MM.1S (cell line): ENCODE data around the gene RAB35.

Experiments
- DNase-seq: peaks from one replicate; pipeline ENCODE4 v3.0.0-alpha.2; 2015
- H2AFZ ChIP-seq: fragments of 300-600 bp; sonication (generic); 2 replicates; pipeline ENCODE4 v1.6.0; 2016; ENCODE audit warnings: antibody characterized with exemption, low read length
- H3F3A ChIP-seq: fragments of 300-600 bp; sonication (generic); 2 replicates; pipeline ENCODE4 v1.6.1; 2016; ENCODE audit warnings: mild to moderate bottlenecking, antibody characterized with exemption, low read length, moderate library complexity, mixed read lengths; ENCODE audit not compliant: insufficient read depth
- H3K27ac ChIP-seq: fragments of 300-600 bp; sonication (generic); 2 replicates; pipeline ENCODE4 v1.5.1; 2016; ENCODE audit warnings: mild to moderate bottlenecking, low read length
- H3K27me3 ChIP-seq: fragments of 300-600 bp; sonication (generic); replicated peaks from 2 replicates; pipeline ENCODE4 v1.6.0; 2016; ENCODE audit warnings: low read length; ENCODE audit not compliant: insufficient read depth
- H3K36me3 ChIP-seq: fragments of 300-600 bp; sonication (generic); replicated peaks from 2 replicates; pipeline ENCODE4 v1.6.1; 2016; ENCODE audit warnings: mild to moderate bottlenecking, low read length, mixed read lengths; ENCODE audit not compliant: insufficient read depth
- H3K4me1 ChIP-seq: fragments of 300-600 bp; sonication (generic); 2 replicates; pipeline ENCODE4 v1.6.1; 2016; ENCODE audit warnings: low read length, mixed read lengths
- H3K4me2 ChIP-seq: fragments of 300-600 bp; sonication (generic); 2 replicates; pipeline ENCODE4 v1.6.0; 2016; ENCODE audit warnings: low read depth, low read length
- H3K4me3 ChIP-seq: fragments of 300-600 bp; sonication (generic); 2 replicates; pipeline ENCODE4 v1.5.1; 2016; ENCODE audit warnings: low read length, mixed read lengths
- H3K79me2 ChIP-seq: fragments of 300-600 bp; sonication (generic); 2 replicates; pipeline ENCODE4 v1.6.1; 2016; ENCODE audit warnings: mixed run types, low read length, mixed read lengths
- H3K9ac ChIP-seq: fragments of 300-600 bp; sonication (generic); 2 replicates; pipeline ENCODE4 v1.6.1; 2016; ENCODE audit warnings: low read length, mixed read lengths
- H3K9me2 ChIP-seq: fragments of 300-600 bp; sonication (generic); replicated peaks from 2 replicates; pipeline ENCODE4 v1.6.1; 2016; ENCODE audit warnings: mild to moderate bottlenecking, low read length, mixed read lengths; ENCODE audit not compliant: insufficient read depth
- H3K9me3 ChIP-seq: fragments of 300-600 bp; sonication (generic); replicated peaks from 2 replicates; pipeline ENCODE4 v1.6.1; 2016; ENCODE audit warnings: mild to moderate bottlenecking, low read length, mixed read lengths; ENCODE audit not compliant: insufficient read depth
- H4K20me1 ChIP-seq: fragments of 300-600 bp; sonication (generic); 2 replicates; pipeline ENCODE4 v1.6.1; 2016; ENCODE audit warnings: mild to moderate bottlenecking, low read length, moderate library complexity, mixed read lengths; ENCODE audit not compliant: insufficient read depth
- EZH2 ChIP-seq: fragments of 300-600 bp; sonication (generic); optimal IDR thresholded peaks from 2 replicates; pipeline ENCODE3; 2017; ENCODE audit warnings: low read depth, mild to moderate bottlenecking, antibody characterized with exemption, low read length, mixed read lengths
- EZH2phosphoT487 ChIP-seq: fragments of 300-600 bp; sonication (generic); IDR thresholded peaks from 2 replicates; pipeline ENCODE4 v1.6.1; 2018; ENCODE audit warnings: antibody characterized with exemption, low read length
- TF ChIP-seq, protein P1 (sequence below): fragments of 300-600 bp; sonication (generic); IDR thresholded peaks from 2 replicates; pipeline ENCODE4 v1.5.1; 2016; ENCODE audit warnings: antibody characterized with exemption, low read length, mixed read lengths

Gene RAB35

GRCh38 chr12:120137833-120138232 is 21.3 kb upstream of the RAB35 start:
- Histone ChIP-seq H3K27me3 (no peaks in the 10 kb centered on the region), H3K36me3 (no peaks in the 10 kb centered on the region), H3K4me2 (no peak overlapping the region), H3K4me1 (peaks cover 22% of the 10 kb centered on the region), H3K79me2 (no peaks in the 10 kb centered on the region; the same call in 1 of the 2 replicates), H2AFZ (no peak overlapping the region), H3K27ac (no peak overlapping the region), H3F3A (peaks cover 21% of the 10 kb centered on the region), H4K20me1 (no peaks in the 10 kb centered on the region; the same call in 1 of the 2 replicates), H3K9me2 (no peaks in the 10 kb centered on the region), H3K4me3 (no peak overlapping the region), H3K9me3 (no peaks in the 10 kb centered on the region), H3K9ac (no peak overlapping the region)
- TF ChIP-seq EZH2, result no peak
- TF ChIP-seq EZH2phosphoT487, result no peak
- TF ChIP-seq, protein P1, sequence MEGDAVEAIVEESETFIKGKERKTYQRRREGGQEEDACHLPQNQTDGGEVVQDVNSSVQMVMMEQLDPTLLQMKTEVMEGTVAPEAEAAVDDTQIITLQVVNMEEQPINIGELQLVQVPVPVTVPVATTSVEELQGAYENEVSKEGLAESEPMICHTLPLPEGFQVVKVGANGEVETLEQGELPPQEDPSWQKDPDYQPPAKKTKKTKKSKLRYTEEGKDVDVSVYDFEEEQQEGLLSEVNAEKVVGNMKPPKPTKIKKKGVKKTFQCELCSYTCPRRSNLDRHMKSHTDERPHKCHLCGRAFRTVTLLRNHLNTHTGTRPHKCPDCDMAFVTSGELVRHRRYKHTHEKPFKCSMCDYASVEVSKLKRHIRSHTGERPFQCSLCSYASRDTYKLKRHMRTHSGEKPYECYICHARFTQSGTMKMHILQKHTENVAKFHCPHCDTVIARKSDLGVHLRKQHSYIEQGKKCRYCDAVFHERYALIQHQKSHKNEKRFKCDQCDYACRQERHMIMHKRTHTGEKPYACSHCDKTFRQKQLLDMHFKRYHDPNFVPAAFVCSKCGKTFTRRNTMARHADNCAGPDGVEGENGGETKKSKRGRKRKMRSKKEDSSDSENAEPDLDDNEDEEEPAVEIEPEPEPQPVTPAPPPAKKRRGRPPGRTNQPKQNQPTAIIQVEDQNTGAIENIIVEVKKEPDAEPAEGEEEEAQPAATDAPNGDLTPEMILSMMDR, result no peak
- no peak for DNase-seq

GRCh38 chr12:120136093-120136770 is 19.7 kb upstream of the RAB35 start:
- Histone ChIP-seq H3K27me3 (no peaks in the 10 kb centered on the region), H3K9me2 (no peaks in the 10 kb centered on the region), H3F3A (peaks cover 23% of the 10 kb centered on the region), H3K4me3 (no peak overlapping the region), H3K4me2 (no peak overlapping the region), H3K9ac (no peak overlapping the region), H4K20me1 (no peaks in the 10 kb centered on the region; the same call in 1 of the 2 replicates), H3K9me3 (no peaks in the 10 kb centered on the region), H3K27ac (no peak overlapping the region), H3K79me2 (peaks cover 9% of the 10 kb centered on the region; the same call in 1 of the 2 replicates), H3K4me1 (peaks cover 34% of the 10 kb centered on the region), H2AFZ (no peak overlapping the region), H3K36me3 (no peaks in the 10 kb centered on the region)
- no peak for DNase-seq
- TF ChIP-seq EZH2phosphoT487 (no peak), EZH2 (no peak)
- TF ChIP-seq, protein P1, result no peak

- H3K4me1 ChIP-seq, result peaks cover 34% of the 10 kb centered on the region
- H3K9ac ChIP-seq, result no peak overlapping the region
- no peaks in the 10 kb centered on the region for H3K9me2 ChIP-seq
- no peaks in the 10 kb centered on the region for H3K27me3 ChIP-seq
- H2AFZ ChIP-seq, result no peak overlapping the region
- peaks cover 9% of the 10 kb centered on the region; the same call in 1 of the 2 replicates for H3K79me2 ChIP-seq
- H3K27ac ChIP-seq, result no peak overlapping the region
- TF ChIP-seq EZH2phosphoT487 (no peak), EZH2 (no peak)
- TF ChIP-seq, protein P1, result no peak
- no peaks in the 10 kb centered on the region for H3K9me3 ChIP-seq
- no peak overlapping the region for H3K4me3 ChIP-seq
- H4K20me1 ChIP-seq, result no peaks in the 10 kb centered on the region; the same call in 1 of the 2 replicates
- H3K4me2 ChIP-seq, result no peak overlapping the region
- peaks cover 23% of the 10 kb centered on the region for H3F3A ChIP-seq
- DNase-seq, result no peak
- H3K36me3 ChIP-seq, result no peaks in the 10 kb centered on the region
These were observed 17.9 kb upstream of the RAB35 start for GRCh38 chr12:120134307-120134980.
